Measurements from ENCODE around the gene PTH. TPM values are rescaled to one million over a fixed set of nuclear protein-coding genes. Genes with fewer than 3 reads are reported as not detected.

Gene PTH
- total and polyA plus RNA-seq, 2 of the 8 experiments (the other 6 are each of a cell fraction or from before 2014, with no cell fraction given): not detected

- H3K4me1 ChIP-seq (replicated peaks in 1 of 4; ENCODE audit: control insufficient read depth in 3 of 4, insufficient read depth in 4 of 4, low read length in 3 of 4): peaks cover 0 to 9% (median 4%) of the 10 kb centered on the region in 4 experiments; a peak in 3 of 7 replicates
- no peak overlapping the region for H4K8ac ChIP-seq (ENCODE audit: extremely low read depth, insufficient read depth, low read length)
- H4K91ac ChIP-seq (replicated peaks; ENCODE audit: insufficient read length, low read length): no peak overlapping the region
- no peak overlapping the region for H4K5ac ChIP-seq (ENCODE audit: insufficient read length, low read depth, low read length)
- 89% methylated on average over 3 of the region's 3 CpGs; no CpG with 5 or more reads in 1 of the 2 experiments for WGBS, 2 experiments (ENCODE audit: extremely low coverage in 1 of 2, insufficient coverage in 1 of 2, insufficient read length in 1 of 2, insufficient replicate concordance in 2 of 2, low coverage in 1 of 2, low lambda C conversion rate in 2 of 2, missing lambda C conversion rate in 1 of 2)
- H3K4me3 ChIP-seq (ENCODE audit: extremely low read depth in 1 of 4, insufficient read depth in 2 of 4, low read depth in 3 of 4, low read length in 4 of 4): no peak overlapping the region
- ChIA-PET CTCF (ENCODE audit: partially characterized antibody) (interaction anchor here (1.0 to 4.4 kb wide), 2 partner anchors 12 to 142 kb away, joined by 3 to 41 read pairs; no protein-coding TSS in a partner anchor), POLR2A (ENCODE audit: partially characterized antibody) (no interaction called here)
- no peaks in the 10 kb centered on the region for H3K23me2 ChIP-seq (ENCODE audit: low read depth, low read length)
- H2BK20ac ChIP-seq (ENCODE audit: low read length): no peak overlapping the region
- H3K14ac ChIP-seq (ENCODE audit: insufficient read length): no peak overlapping the region
- H3K23ac ChIP-seq (ENCODE audit: insufficient read length): no peak overlapping the region
- no peak overlapping the region for H3K27ac ChIP-seq (ENCODE audit: low read depth, low read length)
- H3K27me3 ChIP-seq (replicated peaks in 1 of 4; ENCODE audit: control insufficient read depth in 3 of 4, extremely low read depth in 1 of 4, insufficient read depth in 3 of 4, low read length in 3 of 4): no peaks in the 10 kb centered on the region
- H3K4me2 ChIP-seq (ENCODE audit: insufficient read depth in 1 of 2, low read depth in 2 of 2, low read length in 2 of 2): no peak overlapping the region
- no peak overlapping the region for H3K4ac ChIP-seq (replicated peaks; ENCODE audit: insufficient read length, low read depth, low read length)
- FAIRE-seq: no peak
- no peak overlapping the region for H2BK120ac ChIP-seq (replicated peaks; ENCODE audit: low read depth, low read length)
- no peak overlapping the region for H2BK12ac ChIP-seq (ENCODE audit: low read depth, low read length)
- no peak overlapping the region for H3K56ac ChIP-seq (replicated peaks; ENCODE audit: insufficient read length, low read depth, low read length)
- H3K9me3 ChIP-seq (ENCODE audit: insufficient read depth in 2 of 2, low read depth in 1 of 2, low read length in 1 of 2): peaks cover 2 to 6% of the 10 kb centered on the region in 2 experiments; a peak in 2 of 4 replicates
- no peak for DNase-seq (ENCODE audit: low read depth in 1 of 2, low spot score in 2 of 2)
- no peak overlapping the region for H2AFZ ChIP-seq (ENCODE audit: low read length)
- no peak overlapping the region for H2AK5ac ChIP-seq (ENCODE audit: low read depth, low read length)
- no peaks in the 10 kb centered on the region for H4K20me1 ChIP-seq (replicated peaks in 1 of 2; ENCODE audit: control insufficient read depth in 1 of 2, insufficient read depth in 2 of 2, low read length in 2 of 2)
- H3K36me3 ChIP-seq (ENCODE audit: control insufficient read depth in 2 of 4, insufficient read depth in 4 of 4, low read length in 3 of 4): no peaks in the 10 kb centered on the region
- no peak overlapping the region for H3K9ac ChIP-seq (replicated peaks in 1 of 4; ENCODE audit: extremely low read depth in 1 of 4, low read depth in 3 of 4, low read length in 3 of 4)
- no peaks in the 10 kb centered on the region for H3K79me2 ChIP-seq (ENCODE audit: control insufficient read depth in 1 of 2, insufficient read depth in 2 of 2, low read length in 2 of 2)
- H2BK5ac ChIP-seq (ENCODE audit: low read depth, low read length): no peak overlapping the region
- H2BK15ac ChIP-seq (ENCODE audit: low read length): no peak overlapping the region
- H3K79me1 ChIP-seq (ENCODE audit: low read depth, low read length): no peaks in the 10 kb centered on the region
- no peak overlapping the region for H3K18ac ChIP-seq (ENCODE audit: extremely low read depth, low read length)
- no peak for TF ChIP-seq E2F6 (IDR thresholded peaks at IDR 0.05)
- no peak for TF ChIP-seq MAX (IDR thresholded peaks at IDR 0.05)
- TF ChIP-seq HDAC2 (IDR thresholded peaks at IDR 0.05; ENCODE audit: borderline replicate concordance in 1 of 2, low read depth in 2 of 2, low read length in 2 of 2): no peak
- no peak for TF ChIP-seq MAFK (IDR thresholded peaks at IDR 0.05; ENCODE audit: low read depth, low read length)
- TF ChIP-seq TEAD4 (IDR thresholded peaks at IDR 0.05; ENCODE audit: low read depth, low read length): no peak
- TF ChIP-seq RAD21 (IDR thresholded peaks at IDR 0.05 in 1 of 2, conservative IDR thresholded peaks at IDR 0.05 in 1 of 2; ENCODE audit: low read depth in 2 of 2, low read length in 2 of 2): no peak
- TF ChIP-seq SIN3A (conservative IDR thresholded peaks at IDR 0.05 in 1 of 2, IDR thresholded peaks at IDR 0.05 in 1 of 2; ENCODE audit: low read depth in 1 of 2, low read length in 2 of 2): no peak
- TF ChIP-seq TBP (IDR thresholded peaks at IDR 0.05; ENCODE audit: low read depth, low read length): no peak
- no peak for TF ChIP-seq GABPA (IDR thresholded peaks at IDR 0.05; ENCODE audit: borderline replicate concordance, insufficient read depth, low read length)
- no peak for TF ChIP-seq SP2 (IDR thresholded peaks at IDR 0.05; ENCODE audit: low read length)
- TF ChIP-seq TAF1 (IDR thresholded peaks at IDR 0.05; ENCODE audit: low read depth, low read length): no peak
- TF ChIP-seq EP300 (IDR thresholded peaks at IDR 0.05; ENCODE audit: borderline replicate concordance in 1 of 2, low read depth in 2 of 2, low read length in 2 of 2): no peak
- no peak for TF ChIP-seq BRCA1 (IDR thresholded peaks at IDR 0.05; ENCODE audit: low read depth, low read length)
Observed at GRCh38 chr11:13475091-13475490, 20.7 kb downstream of the PTH start.

Data from H1 (cell line).